HG03097 (cell line): ENCODE data around the gene PGAM2.
"Not testable (repeated sequence)": the region's sequence is repeated elsewhere in the genome, so short reads cannot be mapped to it uniquely, and the experiment has no call there.

Experiments
- ATAC-seq: cut with Tn5 transposase; IDR thresholded peaks from one replicate; pipeline ENCODE4 v1.9.1; 2021; ENCODE audit not compliant: unreplicated experiment, low FRiP score

Gene PGAM2

GRCh38 chr7:44033971-44034844 lies 31.2 kb downstream of the PGAM2 start:
- not testable (repeated sequence) for ATAC-seq

- not testable (repeated sequence) for ATAC-seq
Measured at GRCh38 chr7:44032031-44032430, 33.3 kb downstream of the PGAM2 start.

GRCh38 chr7:44031319-44031718 lies 34.0 kb downstream of the PGAM2 start:
- not testable (repeated sequence) for ATAC-seq

GRCh38 chr7:44030029-44030428 lies 35.3 kb downstream of the PGAM2 start:
- ATAC-seq, result not testable (repeated sequence)

GRCh38 chr7:44029433-44029832 lies 35.9 kb downstream of the PGAM2 start:
- not testable (repeated sequence) for ATAC-seq

GRCh38 chr7:44022796-44023467 lies 42.4 kb downstream of the PGAM2 start:
- not testable (repeated sequence) for ATAC-seq

GRCh38 chr7:44022069-44022468 lies 43.3 kb downstream of the PGAM2 start:
- not testable (repeated sequence) for ATAC-seq

GRCh38 chr7:44019825-44020224 lies 45.5 kb downstream of the PGAM2 start:
- ATAC-seq, result not testable (repeated sequence)

- ATAC-seq, result peak; percentile 90
Measured at GRCh38 chr7:44018857-44019807, 46.2 kb downstream of the PGAM2 start.

- not testable (repeated sequence) for ATAC-seq
Measured at GRCh38 chr7:44015090-44015489, 50.3 kb downstream of the PGAM2 start.
